GM13977 (cell line): ENCODE results near the gene DENND4A.

Experiments
- DNase-seq: peaks from one replicate; pipeline ENCODE4 v3.0.0; 2012; ENCODE audit warnings: low spot score
- in situ Hi-C: fragments of 300-500 bp; cut with MboI; formaldehyde crosslinking; loops from one replicate; pipeline ENCODE4 v1.12.0; 2022; ENCODE audit warnings: low sequenced_read_pairs, low pct_unique_long_range_greater_than_20kb, mixed read lengths, inconsistent platforms; ENCODE audit not compliant: unreplicated experiment
- TF ChIP-seq, protein P1 (sequence below): IDR thresholded peaks from 2 replicates; pipeline ENCODE4 v1.5.1; 2012; ENCODE audit warnings: mild to moderate bottlenecking, control low read depth; ENCODE audit not compliant: insufficient read depth; ENCODE audit errors: extremely low read depth, missing control alignments

Gene DENND4A

GRCh38 chr15:65680544-65680943, 111.5 kb downstream of the DENND4A start:
- in situ Hi-C loops: no loop called here
- no peak for DNase-seq
- TF ChIP-seq, protein P1, sequence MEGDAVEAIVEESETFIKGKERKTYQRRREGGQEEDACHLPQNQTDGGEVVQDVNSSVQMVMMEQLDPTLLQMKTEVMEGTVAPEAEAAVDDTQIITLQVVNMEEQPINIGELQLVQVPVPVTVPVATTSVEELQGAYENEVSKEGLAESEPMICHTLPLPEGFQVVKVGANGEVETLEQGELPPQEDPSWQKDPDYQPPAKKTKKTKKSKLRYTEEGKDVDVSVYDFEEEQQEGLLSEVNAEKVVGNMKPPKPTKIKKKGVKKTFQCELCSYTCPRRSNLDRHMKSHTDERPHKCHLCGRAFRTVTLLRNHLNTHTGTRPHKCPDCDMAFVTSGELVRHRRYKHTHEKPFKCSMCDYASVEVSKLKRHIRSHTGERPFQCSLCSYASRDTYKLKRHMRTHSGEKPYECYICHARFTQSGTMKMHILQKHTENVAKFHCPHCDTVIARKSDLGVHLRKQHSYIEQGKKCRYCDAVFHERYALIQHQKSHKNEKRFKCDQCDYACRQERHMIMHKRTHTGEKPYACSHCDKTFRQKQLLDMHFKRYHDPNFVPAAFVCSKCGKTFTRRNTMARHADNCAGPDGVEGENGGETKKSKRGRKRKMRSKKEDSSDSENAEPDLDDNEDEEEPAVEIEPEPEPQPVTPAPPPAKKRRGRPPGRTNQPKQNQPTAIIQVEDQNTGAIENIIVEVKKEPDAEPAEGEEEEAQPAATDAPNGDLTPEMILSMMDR: no peak

DNA sequence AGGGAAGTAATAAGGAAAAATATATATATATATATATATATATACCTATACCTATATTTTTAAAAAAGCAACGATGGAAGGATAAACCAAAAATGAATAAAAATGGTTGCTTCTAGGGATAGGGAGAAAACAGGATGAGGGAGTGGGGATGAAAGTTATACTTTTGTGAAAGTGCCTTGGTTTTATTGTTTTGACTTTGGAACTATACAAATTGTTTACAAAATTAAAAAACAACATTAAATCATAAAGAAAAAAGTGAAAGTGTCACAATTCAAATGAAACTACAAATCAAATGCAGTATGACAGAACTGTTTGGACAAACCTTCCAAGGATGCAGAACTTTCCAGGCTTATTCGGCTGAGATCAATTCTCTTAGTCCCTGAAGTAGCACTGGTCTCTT, 116.0 kb downstream of the DENND4A start:
- no peak for DNase-seq
- TF ChIP-seq, protein P1: no peak
- in situ Hi-C loops: no loop called here

GRCh38 chr15:65675551-65675950, 116.5 kb downstream of the DENND4A start:
- DNase-seq: no peak
- in situ Hi-C loops: no loop called here
- TF ChIP-seq, protein P1: no peak

GRCh38 chr15:65666257-65666656, 125.8 kb downstream of the DENND4A start:
- in situ Hi-C loops: no loop called here
- DNase-seq: no peak
- TF ChIP-seq, protein P1: no peak

GRCh38 chr15:65663521-65663920, 128.6 kb downstream of the DENND4A start:
- TF ChIP-seq, protein P1: no peak
- DNase-seq: no peak
- in situ Hi-C loops: no loop called here

DNA sequence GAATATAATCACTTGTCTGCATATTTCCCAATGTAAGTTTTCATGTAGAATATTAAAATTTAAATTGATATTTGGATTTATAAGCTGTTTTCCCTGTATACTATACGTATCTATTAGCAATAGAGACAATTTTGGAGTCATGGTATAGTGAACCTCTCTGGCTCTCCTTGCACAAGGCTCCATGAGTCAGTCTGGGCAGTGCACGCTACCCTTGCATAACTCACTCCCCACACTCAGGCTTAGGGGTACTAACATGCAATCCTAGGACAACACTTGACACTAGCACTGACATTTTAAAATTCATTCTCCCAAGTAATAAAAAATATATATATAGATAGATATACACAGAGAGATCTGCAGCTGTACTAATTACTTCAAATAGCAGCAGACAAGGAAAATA, 131.2 kb downstream of the DENND4A start:
- TF ChIP-seq, protein P1: no peak
- in situ Hi-C loops: no loop called here
- DNase-seq: no peak

DNA sequence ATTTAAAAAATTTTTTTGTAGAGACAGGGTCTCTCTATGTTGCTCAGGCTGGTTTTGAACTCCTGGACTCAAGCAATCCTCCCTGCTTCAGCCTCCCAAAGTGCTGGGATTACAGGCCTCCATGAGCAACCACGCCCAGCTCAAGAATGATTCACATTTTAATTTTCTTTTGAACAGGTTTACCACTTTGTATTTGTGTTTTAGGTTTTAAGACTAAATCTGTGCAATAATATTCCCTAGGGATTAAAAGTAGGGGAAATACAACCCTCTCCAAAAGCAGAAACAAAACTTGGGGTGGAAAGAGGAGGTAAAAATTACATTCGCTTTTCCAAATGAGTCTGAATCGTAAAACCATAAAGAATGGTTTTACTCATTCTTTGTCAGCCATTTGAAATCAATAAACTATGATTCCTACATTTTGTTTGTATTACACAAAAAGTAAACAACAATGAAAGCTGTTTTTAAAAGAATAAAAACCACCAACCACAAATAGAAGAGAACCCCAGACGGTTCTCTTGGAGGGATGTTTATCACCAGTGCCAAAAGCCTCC, 132.5 kb downstream of the DENND4A start:
- TF ChIP-seq, protein P1: no peak
- DNase-seq: no peak
- in situ Hi-C loops: no loop called here
